ENCODE measurements around the gene MLH3.
"Not testable (repeated sequence)": the region's sequence is repeated elsewhere in the genome, so short reads cannot be mapped to it uniquely, and the experiment has no call there.

Gene MLH3

GRCh38 chr14:75050852-75051555 lies at the start of gene MLH3:
Gene MLH3 (minus strand): TSS chr14:75051467. CDS start chr14:75049655, 1,812 bp downstream.
- DNase-seq: peak; percentile 81

GRCh38 chr14:75098682-75099081 lies 47.4 kb upstream of the MLH3 start:
- DNase-seq: no peak

GRCh38 chr14:75098212-75098611 lies 46.9 kb upstream of the MLH3 start:
- no peak for DNase-seq

DNA sequence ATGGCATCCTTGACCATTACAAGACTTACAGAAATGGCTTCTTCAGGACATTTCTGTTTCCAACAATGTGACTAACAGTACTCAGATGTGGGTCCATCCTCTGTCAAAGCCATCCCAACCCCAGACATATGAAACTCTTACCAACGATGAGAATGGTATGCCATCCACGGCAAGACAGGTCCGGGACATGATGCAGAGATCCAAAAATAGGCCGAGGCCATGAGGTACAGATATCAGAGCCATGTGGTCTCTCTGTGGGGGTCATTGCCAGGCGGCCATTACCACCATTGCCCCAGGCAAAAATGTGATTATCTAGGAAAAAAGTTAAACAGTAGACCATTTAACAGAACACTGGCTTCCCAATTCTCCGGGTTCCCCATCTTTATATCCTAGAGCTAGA lies 45.7 kb upstream of the MLH3 start:
- no peak for DNase-seq

DNA sequence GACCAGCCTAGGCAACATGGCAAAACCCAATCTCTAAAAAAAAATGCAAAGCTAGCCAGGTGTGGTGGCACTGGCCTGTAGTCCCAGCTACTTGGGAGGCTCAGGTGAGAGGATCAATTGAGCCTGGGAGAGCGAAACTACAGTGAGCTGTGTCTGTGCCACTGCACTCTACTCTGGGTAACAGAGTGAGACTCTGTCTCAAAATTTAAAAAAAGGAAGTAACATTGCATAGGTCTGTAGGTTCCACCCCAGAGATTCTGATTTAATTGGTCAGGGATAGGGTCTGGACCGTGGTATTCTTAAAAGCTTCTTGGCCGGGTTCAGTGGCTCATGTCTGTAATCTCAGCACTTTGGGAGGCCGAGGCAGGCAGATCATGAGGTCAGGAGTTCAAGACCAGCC lies 44.4 kb upstream of the MLH3 start:
- DNase-seq: no peak

GRCh38 chr14:75094896-75095295 lies 43.6 kb upstream of the MLH3 start:
- no peak for DNase-seq

DNA sequence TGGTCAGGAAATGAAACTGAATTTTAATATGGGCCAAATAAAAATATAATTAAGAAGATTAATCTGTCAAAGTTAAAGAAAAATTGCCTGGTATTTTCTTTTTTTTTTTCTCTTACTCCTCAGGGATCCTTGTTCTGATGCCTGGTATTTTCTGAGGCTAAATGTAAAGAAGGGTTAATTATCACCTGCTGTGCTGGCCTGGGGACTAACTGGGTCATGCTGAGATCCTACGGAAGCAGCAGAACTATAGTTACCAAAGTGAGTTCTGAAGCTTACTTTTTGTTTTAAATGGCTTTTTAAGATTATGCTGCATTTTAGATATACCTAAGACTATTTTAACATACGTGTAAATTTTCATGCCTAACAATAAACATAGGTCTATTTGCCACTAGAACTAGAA lies 41.4 kb upstream of the MLH3 start:
- DNase-seq: no peak

GRCh38 chr14:75091251-75091650 lies 40.0 kb upstream of the MLH3 start:
- no peak for DNase-seq

DNA sequence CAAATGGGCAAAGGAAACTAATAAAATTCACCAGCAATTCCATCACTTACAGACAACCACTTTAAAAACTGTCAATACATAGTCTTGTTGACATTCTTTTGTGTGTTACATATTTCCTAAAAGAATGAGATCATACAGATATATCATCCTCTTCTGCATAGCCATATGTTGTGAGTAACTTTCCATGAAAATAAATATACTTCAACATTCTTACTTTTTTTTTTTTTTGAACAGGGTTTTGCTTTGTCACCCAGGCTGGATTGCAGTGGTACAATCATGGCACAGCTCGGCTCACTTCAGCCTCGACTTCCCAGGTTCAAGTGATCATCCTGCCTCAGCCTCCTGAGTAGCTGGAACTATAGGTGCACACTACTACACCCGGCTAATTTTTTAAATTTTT lies 39.1 kb upstream of the MLH3 start:
- no peak for DNase-seq

- DNase-seq: peak; percentile 17
Measured at GRCh38 chr14:75088566-75089373, 37.5 kb upstream of the MLH3 start.

DNA sequence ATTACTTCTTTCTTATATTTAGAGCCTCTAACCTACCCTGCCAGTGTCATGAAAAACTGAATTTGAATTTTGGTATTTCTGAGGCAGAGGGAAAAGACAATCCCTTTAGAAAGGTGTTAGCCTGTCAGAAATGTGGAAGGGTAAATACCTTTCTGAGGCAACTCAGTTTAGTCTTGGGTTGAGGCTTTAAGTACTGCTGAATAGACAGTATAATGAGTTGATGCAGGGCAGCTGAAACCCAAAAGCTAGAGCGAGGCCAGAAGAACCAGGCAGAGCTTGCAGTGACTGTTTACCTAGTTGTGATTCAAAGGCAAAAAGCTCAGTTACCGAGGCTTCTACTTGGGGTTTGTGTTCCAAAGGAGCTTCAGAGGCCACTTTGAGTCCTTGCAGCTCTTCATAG lies 36.9 kb upstream of the MLH3 start:
- DNase-seq: no peak

- no peak for DNase-seq
Measured at GRCh38 chr14:75084513-75084912, 33.2 kb upstream of the MLH3 start.

- DNase-seq: no peak
Measured at GRCh38 chr14:75083271-75083670, 32.0 kb upstream of the MLH3 start.

- DNase-seq: no peak
Measured at GRCh38 chr14:75081660-75082229, 30.5 kb upstream of the MLH3 start.

- DNase-seq: no peak
Measured at GRCh38 chr14:75079521-75079920, 28.3 kb upstream of the MLH3 start.

DNA sequence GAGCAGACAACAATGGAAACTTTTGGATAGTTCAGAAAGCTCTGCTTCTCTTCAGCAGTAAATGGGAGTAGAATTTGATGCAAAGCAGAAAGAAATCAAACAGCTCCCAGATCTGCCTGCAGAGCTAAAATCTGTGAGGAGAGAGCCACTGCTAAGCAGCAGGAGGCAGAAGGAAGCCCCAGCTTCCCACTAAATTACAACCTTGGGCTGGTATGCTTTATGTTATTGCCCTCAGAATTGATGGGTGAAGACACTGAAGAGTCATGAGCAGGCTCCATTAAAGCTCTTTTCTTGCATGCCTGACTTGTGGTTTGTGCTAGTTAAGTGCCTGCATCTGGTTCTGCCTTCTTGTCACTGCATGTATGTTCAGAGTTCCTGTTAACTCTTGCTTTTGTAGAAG lies 26.5 kb upstream of the MLH3 start:
- no peak for DNase-seq

DNA sequence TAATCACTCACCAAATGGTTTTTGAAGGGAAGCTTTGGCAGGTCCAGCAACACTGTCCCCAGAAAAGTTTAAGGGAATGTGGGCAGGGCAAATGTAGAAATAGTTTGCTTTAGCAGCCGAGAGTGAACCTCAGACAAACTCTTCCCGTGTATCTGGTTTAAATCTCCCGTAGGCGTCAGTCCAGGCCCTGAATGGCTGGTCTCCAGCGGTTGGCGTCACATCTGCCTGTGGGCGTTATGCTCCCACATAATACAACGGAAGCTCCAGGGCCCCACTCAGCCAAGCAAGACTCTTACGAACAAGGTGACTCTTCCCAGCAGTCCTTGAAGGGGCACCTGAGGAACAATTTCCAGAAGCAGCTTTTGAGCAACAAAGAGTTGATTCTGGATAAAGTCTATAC lies 19.1 kb upstream of the MLH3 start:
- DNase-seq: no peak

- DNase-seq: no peak
Measured at GRCh38 chr14:75069811-75070145, 18.5 kb upstream of the MLH3 start.

DNA sequence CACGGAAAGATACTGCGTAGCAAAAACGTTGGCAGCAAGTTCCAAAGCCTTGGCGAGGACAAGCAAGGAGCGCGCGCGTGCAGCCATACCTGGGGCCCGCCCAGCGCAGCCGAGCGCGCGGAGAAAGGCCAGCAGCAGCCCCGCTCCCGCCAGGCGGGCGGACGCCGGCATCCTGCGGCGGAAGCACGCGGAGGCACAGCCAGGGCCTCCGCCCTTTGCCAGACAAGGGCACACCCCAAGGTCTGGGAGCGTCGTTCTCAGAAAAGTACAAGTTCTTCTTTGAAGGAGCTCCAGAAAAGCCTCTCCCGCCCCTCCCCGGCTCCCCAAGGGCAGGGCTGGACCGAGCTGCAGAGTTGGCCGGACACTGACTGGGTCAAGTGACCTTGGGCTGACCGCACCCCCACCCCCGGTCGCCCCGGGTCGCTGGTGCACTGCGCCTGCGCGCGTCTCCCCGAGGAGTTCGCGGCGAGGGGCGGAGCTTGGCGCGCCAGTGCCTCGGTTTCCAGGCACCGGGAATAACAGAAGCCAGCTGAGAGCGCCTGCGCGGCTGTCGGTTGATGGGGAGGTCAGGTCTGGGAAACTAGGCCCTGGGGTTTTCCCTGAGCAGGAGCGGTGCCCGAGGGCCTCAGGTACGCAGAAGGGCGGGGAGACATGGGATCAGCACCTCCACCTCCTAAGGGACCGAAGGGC lies 18.0 kb upstream of the MLH3 start, which contains the start of gene ZC2HC1C:
TSS of gene ZC2HC1C (plus strand) at position 521 of the 690 bp plus-strand sequence. CDS start 933 bp downstream, outside the sequence.
- peak; percentile 83 for DNase-seq

DNA sequence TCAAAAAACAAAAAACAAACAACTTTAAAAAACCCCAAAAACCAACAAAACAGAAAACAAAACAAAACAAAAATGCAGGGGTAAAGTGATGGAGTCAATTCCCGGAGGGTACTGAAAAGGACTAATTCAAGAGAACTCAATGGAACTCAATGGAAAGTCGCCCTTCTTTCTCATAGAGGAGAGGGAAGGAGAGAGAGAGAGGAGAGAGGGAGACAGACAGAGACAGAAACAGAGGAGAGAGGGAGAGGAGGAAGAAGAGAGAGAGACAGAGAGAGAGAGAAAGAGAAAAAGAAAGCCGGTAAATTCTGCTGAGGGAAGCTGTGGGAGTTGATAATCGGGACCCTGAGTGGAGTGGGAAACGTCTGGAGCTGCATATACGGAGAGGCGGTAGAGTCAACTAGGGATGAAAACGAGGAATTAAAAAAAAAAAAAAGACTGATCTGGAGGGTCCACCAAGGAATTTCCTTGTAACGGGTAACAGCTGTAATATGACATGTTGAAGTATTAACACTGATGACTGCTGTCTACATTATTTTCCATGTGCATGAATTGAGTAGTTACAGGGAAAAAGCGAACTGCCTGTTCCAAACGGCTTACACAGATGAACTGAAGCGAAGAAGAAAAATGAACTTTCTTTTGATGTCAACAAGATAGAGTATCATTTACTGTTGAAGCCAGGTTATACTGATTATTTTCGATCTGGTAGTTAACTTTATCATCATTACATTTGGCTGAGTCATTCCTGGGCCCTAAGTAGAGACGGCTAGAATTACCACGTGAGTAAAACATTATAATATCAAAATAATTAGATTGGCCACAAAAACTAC lies 17.2 kb upstream of the MLH3 start:
- no peak for DNase-seq

GRCh38 chr14:75067765-75068164 lies 16.5 kb upstream of the MLH3 start:
- DNase-seq: not testable (repeated sequence)

DNA sequence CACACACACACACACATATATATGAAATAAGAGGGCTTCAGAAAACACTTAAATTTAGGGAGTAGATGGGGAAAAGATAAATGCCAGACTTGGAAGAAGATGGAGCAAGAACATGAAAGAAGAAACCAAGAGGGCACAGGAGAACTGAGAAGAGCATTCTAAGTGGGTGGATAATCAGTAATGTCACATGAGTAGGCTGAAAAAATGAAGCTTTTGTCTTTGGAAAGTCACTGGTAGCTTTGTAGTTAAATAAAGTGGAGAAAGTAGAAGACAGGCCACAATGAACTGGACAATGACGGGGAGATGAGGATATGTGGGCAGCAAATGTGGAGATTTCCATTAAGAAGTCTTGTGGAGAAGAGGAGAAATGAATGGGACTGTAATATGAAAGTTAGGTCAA lies 15.9 kb upstream of the MLH3 start:
- DNase-seq: no peak

GRCh38 chr14:75066691-75067090 lies 15.4 kb upstream of the MLH3 start:
- DNase-seq: no peak

All from NCI-H1436 (cell line).